HepG2 (cell line): ENCODE data around the gene PKNOX2. TPM values are rescaled to one million over a fixed set of nuclear protein-coding genes. Genes with fewer than 3 reads are reported as not detected.

Source experiments
- ATAC-seq: fragments of 200-7000 bp; cut with Tn5 transposase; 3 replicates; pipeline ENCODE4 v1.9.1; 2020; ENCODE audit warnings: mild to moderate bottlenecking, moderate library complexity
- BruUV-seq: library from RNA; stranded (reverse); fragments of 400-500 nt; replicated peaks from 2 replicates; lab custom pipeline; 2021; lab: Mats Ljungman, UMichigan
- CTCF ChIA-PET: fragments of 300-600 bp; formaldehyde crosslinking; extraction: SDS; loops from one replicate; lab custom pipeline; 2021; ENCODE audit warnings: low total read pairs, inconsistent platforms, low intra/inter-chr PET ratio; lab: Yijun Ruan, JAX
- POLR2A ChIA-PET: fragments of 350-600 bp; sonication (Branson Sonifier 250); formaldehyde crosslinking; loops from one replicate; lab custom pipeline; 2020; ENCODE audit warnings: antibody characterized with exemption, inconsistent platforms; lab: Yijun Ruan, JAX
- DNase-seq: peaks from one replicate; pipeline ENCODE4 v3.0.0-alpha.2; 2015; ENCODE audit warnings: low spot score
- FAIRE-seq: peaks from 3 replicates; lab custom pipeline; 2011; peaks lifted over from hg19 to GRCh38; lab: Jason Lieb, UNC
- H2AFZ ChIP-seq: one replicate; pipeline ENCODE4 v1.6.1; 2011; ENCODE audit warnings: low read length, inconsistent platforms
- H3K27ac ChIP-seq: fragments of 300-600 bp; 3 replicates; pipeline ENCODE4 v1.8.0; 2011; ENCODE audit warnings: mixed run types, mild to moderate bottlenecking, mixed read lengths, low read length, inconsistent platforms; ENCODE audit not compliant: insufficient read depth; ENCODE audit errors: extremely low read length
- H3K27me3 ChIP-seq, 2 experiments: fragments of 200-600 bp in 1 of 2; 2 replicates in 1 of 2; 3 replicates in 1 of 2; pipeline versions ENCODE4 v1.6.0 to v1.8.0; 2011; ENCODE audit warnings: low read length in 2 of 2, mild to moderate bottlenecking in 2 of 2, moderate library complexity in 2 of 2, inconsistent platforms in 1 of 2; ENCODE audit not compliant: insufficient read depth in 2 of 2, control insufficient read depth in 1 of 2
- H3K36me3 ChIP-seq, 2 experiments: fragments of 200-600 bp in 1 of 2; replicated peaks in 1 of 2; 2 replicates in 1 of 2; 3 replicates in 1 of 2; pipeline versions ENCODE4 v1.5.1 to v1.8.0; 2011; ENCODE audit warnings: low read length in 2 of 2, inconsistent platforms in 1 of 2; ENCODE audit not compliant: insufficient read depth in 2 of 2, control insufficient read depth in 1 of 2
- H3K4me1 ChIP-seq: 2 replicates; pipeline ENCODE4 v1.5.1; 2012; ENCODE audit warnings: low read length, inconsistent platforms; ENCODE audit not compliant: insufficient read depth
- H3K4me2 ChIP-seq: 2 replicates; pipeline ENCODE4 v1.6.0; 2011; ENCODE audit warnings: low read depth, low read length, inconsistent platforms
- H3K4me3 ChIP-seq, 3 experiments: fragments of 200-600 bp in 1 of 3; sonication (generic), shearing (Covaris generic) in 1 of 3; replicated peaks in 1 of 3; 2 replicates each; pipeline ENCODE4 v1.5.1; 2011 to 2016; ENCODE audit warnings: low read length in 3 of 3, inconsistent platforms in 2 of 3, low read depth in 2 of 3, mild to moderate bottlenecking in 2 of 3, control low read depth in 1 of 3, mixed read lengths in 1 of 3; ENCODE audit not compliant: insufficient read depth in 1 of 3
- H3K79me2 ChIP-seq: one replicate; pipeline ENCODE4 v1.6.1; 2011; ENCODE audit warnings: low read length, inconsistent platforms; ENCODE audit not compliant: insufficient read depth
- H3K9ac ChIP-seq: 2 replicates; pipeline ENCODE4 v1.6.0; 2011; ENCODE audit warnings: mild to moderate bottlenecking, low read depth, low read length, inconsistent platforms; ENCODE audit not compliant: insufficient read depth
- H3K9me3 ChIP-seq: 2 replicates; pipeline ENCODE4 v1.5.1; 2012; ENCODE audit warnings: mild to moderate bottlenecking, low read length
- H4K20me1 ChIP-seq: 2 replicates; pipeline ENCODE4 v1.6.0; 2011; ENCODE audit warnings: inconsistent platforms, mild to moderate bottlenecking, low read length, moderate library complexity; ENCODE audit not compliant: insufficient read depth
- ARNT2 ChIP-seq: sonication (generic); formaldehyde crosslinking; IDR thresholded peaks from 2 replicates; pipeline ENCODE4 v1.8.0; 2022; ENCODE audit warnings: mild to moderate bottlenecking, low read depth, missing genetic modification reagents, moderate library complexity
- BHLHE40 ChIP-seq: IDR thresholded peaks from 2 replicates; pipeline ENCODE4 v1.6.1; 2011; ENCODE audit warnings: low read length, improper control_type of control experiment
- DR1 ChIP-seq: sonication (generic); formaldehyde crosslinking; IDR thresholded peaks from 2 replicates; pipeline ENCODE4 v1.8.0; 2021; ENCODE audit warnings: mild to moderate bottlenecking, missing genetic modification reagents, inconsistent platforms
- FOXK1 ChIP-seq: sonication (generic); formaldehyde crosslinking; IDR thresholded peaks from 2 replicates; pipeline ENCODE4 v1.4.0; 2020; ENCODE audit warnings: low read depth, missing genetic modification reagents, borderline replicate concordance
- MIER2 ChIP-seq: IDR thresholded peaks from 2 replicates; pipeline ENCODE4 v1.6.1; 2016; ENCODE audit warnings: missing biosample characterization, missing genetic modification reagents
- MYC ChIP-seq: sonication (generic); formaldehyde crosslinking; IDR thresholded peaks from 2 replicates; pipeline ENCODE4 v1.9.0; 2021; ENCODE audit warnings: missing genetic modification reagents, borderline replicate concordance
- NFRKB ChIP-seq: fragments of 450-650 bp; IDR thresholded peaks from 2 replicates; pipeline ENCODE4 v1.6.1; 2017
- REL ChIP-seq: sonication (generic); formaldehyde crosslinking; conservative IDR thresholded peaks from 2 replicates; pipeline ENCODE4 v1.8.0; 2022; ENCODE audit warnings: mild to moderate bottlenecking, missing genetic modification reagents, moderate library complexity
- SUZ12 ChIP-seq: fragments of 150-350 bp; IDR thresholded peaks from 2 replicates; pipeline ENCODE4 v1.6.1; 2014; ENCODE audit warnings: low read depth, low read length
- TEAD3 ChIP-seq: optimal IDR thresholded peaks from 2 replicates; pipeline ENCODE3; 2016; ENCODE audit warnings: borderline replicate concordance
- ZFP37 ChIP-seq: sonication (generic); formaldehyde crosslinking; IDR thresholded peaks from 2 replicates; pipeline ENCODE4 v1.4.0; 2020; ENCODE audit warnings: missing genetic modification reagents, borderline replicate concordance
- ZFP41 ChIP-seq: sonication (generic); formaldehyde crosslinking; IDR thresholded peaks from 2 replicates; pipeline ENCODE4 v1.4.0; 2020; ENCODE audit warnings: mild to moderate bottlenecking, missing genetic modification reagents, borderline replicate concordance
- ZNF33A ChIP-seq: sonication (generic); formaldehyde crosslinking; IDR thresholded peaks from 2 replicates; pipeline ENCODE4 v1.5.1; 2020; ENCODE audit warnings: missing genetic modification reagents, mild to moderate bottlenecking, moderate library complexity, borderline replicate concordance
- ZNF670 ChIP-seq: sonication (generic); formaldehyde crosslinking; IDR thresholded peaks from 2 replicates; pipeline ENCODE4 v1.8.0; 2022; ENCODE audit warnings: mild to moderate bottlenecking, missing genetic modification reagents, borderline replicate concordance
- ZNF678 ChIP-seq: sonication (generic); formaldehyde crosslinking; IDR thresholded peaks from 2 replicates; pipeline ENCODE4 v1.4.0; 2020; ENCODE audit warnings: mild to moderate bottlenecking, missing genetic modification reagents
- WGBS: methylation state at CpG from one replicate; pipeline ENCODE4 v1.1.6; 2017; ENCODE audit warnings: low lambda C conversion rate; 5-methylcytosine and 5-hydroxymethylcytosine counted together
- in situ Hi-C: cut with HindIII; loops from 2 replicates; pipeline ENCODE4 v1.10.0; 2017; ENCODE audit warnings: low pct_unique_long_range_greater_than_20kb; ENCODE audit not compliant: extremely low pct_ligation_motif_present
- intact Hi-C: fragments of 100-400 bp; cut with micrococcal nuclease; formaldehyde crosslinking; loops from one replicate; pipeline ENCODE4 v1.10.0; 2022; ENCODE audit not compliant: unreplicated experiment
- polyA plus RNA-seq, 8 experiments: library from polyadenylated mRNA; depleted of rRNA in 3 of 8; stranded (reverse) in 7 of 8; unstranded in 1 of 8; fragments of >200 nt; fragmentation: Illumina TruSeq in 4 of 8; extraction: Trizol in 4 of 8; gene quantifications; 2 replicates each; pipeline versions ENCODE4 v1.2.1 to v1.2.3, GENCODE V29; 2011 to 2016; ENCODE audit warnings: low read depth in 4 of 8, missing spikeins in 1 of 8, mixed read lengths in 1 of 8; ENCODE audit not compliant: insufficient read depth in 1 of 8
- total RNA-seq, 5 experiments: library from RNA; depleted of rRNA; stranded (reverse); fragments of >200 nt; fragmentation: Illumina TruSeq; extraction: Trizol; gene quantifications; 2 replicates each; pipeline ENCODE4 v1.2.3, GENCODE V29; 2016; ENCODE audit warnings: low read depth in 1 of 5
- TF ChIP-seq, protein P1 (sequence below): sonication (generic); formaldehyde crosslinking; IDR thresholded peaks from 2 replicates; pipeline ENCODE4 v1.8.1; 2023; ENCODE audit warnings: mild to moderate bottlenecking, inconsistent platforms, moderate library complexity, missing genetic modification reagents, borderline replicate concordance
- TF ChIP-seq, protein P2 (sequence below): sonication (generic); formaldehyde crosslinking; IDR thresholded peaks from 2 replicates; pipeline ENCODE4 v1.4.0; 2020; ENCODE audit warnings: missing genetic modification reagents
- TF ChIP-seq, protein P3 (sequence below): sonication (generic); formaldehyde crosslinking; IDR thresholded peaks from 2 replicates; pipeline ENCODE4 v1.8.1; 2023; ENCODE audit warnings: mild to moderate bottlenecking, missing genetic modification reagents

PKNOX2 gene
- total and polyA plus RNA-seq, 2 of the 13 experiments (the other 11 are each of a cell fraction or from before 2014, with no cell fraction given), result not detected

DNA sequence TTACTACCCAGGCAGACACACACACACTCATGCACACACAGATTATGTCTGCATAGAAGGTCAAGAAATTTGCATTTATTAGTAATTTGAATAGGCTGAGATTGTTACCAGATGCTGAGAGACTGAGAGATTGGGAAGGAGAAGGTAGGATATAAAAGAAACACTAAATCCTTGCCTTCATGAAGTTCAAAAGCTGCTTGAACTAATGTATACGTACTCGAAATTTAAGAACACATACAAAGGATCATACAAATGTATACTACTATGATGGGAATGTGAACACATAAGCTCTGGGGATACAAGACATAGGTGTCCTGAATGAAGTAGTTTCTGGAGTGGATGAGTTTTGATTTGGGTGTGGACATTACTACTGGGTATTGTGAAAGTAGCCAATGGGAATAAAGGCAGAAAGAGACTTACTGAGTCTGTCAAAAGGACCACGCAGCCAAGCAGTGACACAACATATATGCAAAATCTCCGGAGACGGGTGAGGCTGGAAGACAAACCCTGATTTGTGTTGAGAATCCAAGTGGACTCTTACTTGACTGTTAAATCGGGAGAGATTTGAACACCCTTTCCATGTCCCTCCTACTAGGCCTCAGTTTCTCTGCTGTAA is 7.3 kb upstream of the PKNOX2 start:
- no peak for DNase-seq
- no peak overlapping the region for H3K9ac ChIP-seq
- no peaks in the 10 kb centered on the region for H3K79me2 ChIP-seq
- no peaks in the 10 kb centered on the region for H3K9me3 ChIP-seq
- H3K27me3 ChIP-seq, result peaks cover 1 to 27% of the 10 kb centered on the region in 2 experiments; a peak in 2 of 5 replicates
- CTCF ChIA-PET, result no interaction called here
- TF ChIP-seq TEAD3 (CRISPR knock-in tag) (no peak), MYC (CRISPR knock-in tag) (no peak), REL (CRISPR knock-in tag) (no peak), NFRKB (no peak), ZNF670 (no peak), FOXK1 (CRISPR knock-in tag) (no peak), MIER2 (CRISPR knock-in tag) (no peak), BHLHE40 (no peak), ZFP37 (CRISPR knock-in tag) (no peak), SUZ12 (no peak), ARNT2 (CRISPR knock-in tag) (no peak), ZFP41 (CRISPR knock-in tag) (no peak), DR1 (CRISPR knock-in tag) (no peak), ZNF678 (CRISPR knock-in tag) (no peak), ZNF33A (CRISPR knock-in tag) (no peak)
- TF ChIP-seq, protein P1, sequence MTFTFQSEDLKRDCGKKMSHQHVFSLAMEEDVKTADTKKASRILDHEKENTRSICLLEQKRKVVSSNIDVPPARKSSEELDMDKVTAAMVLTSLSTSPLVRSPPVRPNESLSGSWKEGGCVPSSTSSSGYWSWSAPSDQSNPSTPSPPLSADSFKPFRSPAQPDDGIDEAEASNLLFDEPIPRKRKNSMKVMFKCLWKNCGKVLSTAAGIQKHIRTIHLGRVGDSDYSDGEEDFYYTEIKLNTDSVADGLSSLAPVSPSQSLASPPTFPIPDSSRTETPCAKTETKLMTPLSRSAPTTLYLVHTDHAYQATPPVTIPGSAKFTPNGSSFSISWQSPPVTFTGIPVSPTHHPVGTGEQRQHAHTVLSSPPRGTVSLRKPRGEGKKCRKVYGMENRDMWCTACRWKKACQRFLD, result no peak
- TF ChIP-seq, protein P2, sequence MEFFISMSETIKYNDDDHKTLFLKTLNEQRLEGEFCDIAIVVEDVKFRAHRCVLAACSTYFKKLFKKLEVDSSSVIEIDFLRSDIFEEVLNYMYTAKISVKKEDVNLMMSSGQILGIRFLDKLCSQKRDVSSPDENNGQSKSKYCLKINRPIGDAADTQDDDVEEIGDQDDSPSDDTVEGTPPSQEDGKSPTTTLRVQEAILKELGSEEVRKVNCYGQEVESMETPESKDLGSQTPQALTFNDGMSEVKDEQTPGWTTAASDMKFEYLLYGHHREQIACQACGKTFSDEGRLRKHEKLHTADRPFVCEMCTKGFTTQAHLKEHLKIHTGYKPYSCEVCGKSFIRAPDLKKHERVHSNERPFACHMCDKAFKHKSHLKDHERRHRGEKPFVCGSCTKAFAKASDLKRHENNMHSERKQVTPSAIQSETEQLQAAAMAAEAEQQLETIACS (CRISPR knock-in tag), result no peak
- TF ChIP-seq, protein P3, sequence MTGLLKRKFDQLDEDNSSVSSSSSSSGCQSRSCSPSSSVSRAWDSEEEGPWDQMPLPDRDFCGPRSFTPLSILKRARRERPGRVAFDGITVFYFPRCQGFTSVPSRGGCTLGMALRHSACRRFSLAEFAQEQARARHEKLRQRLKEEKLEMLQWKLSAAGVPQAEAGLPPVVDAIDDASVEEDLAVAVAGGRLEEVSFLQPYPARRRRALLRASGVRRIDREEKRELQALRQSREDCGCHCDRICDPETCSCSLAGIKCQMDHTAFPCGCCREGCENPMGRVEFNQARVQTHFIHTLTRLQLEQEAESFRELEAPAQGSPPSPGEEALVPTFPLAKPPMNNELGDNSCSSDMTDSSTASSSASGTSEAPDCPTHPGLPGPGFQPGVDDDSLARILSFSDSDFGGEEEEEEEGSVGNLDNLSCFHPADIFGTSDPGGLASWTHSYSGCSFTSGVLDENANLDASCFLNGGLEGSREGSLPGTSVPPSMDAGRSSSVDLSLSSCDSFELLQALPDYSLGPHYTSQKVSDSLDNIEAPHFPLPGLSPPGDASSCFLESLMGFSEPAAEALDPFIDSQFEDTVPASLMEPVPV (CRISPR knock-in tag), result no peak
- TF ChIP-seq, all 625 proteins: peak for 0
- in situ Hi-C loops, result no loop called here
- FAIRE-seq (no peak), ATAC-seq (no peak)
- H4K20me1 ChIP-seq, result no peaks in the 10 kb centered on the region
- POLR2A ChIA-PET, result no interaction called here
- no peak overlapping the region for H2AFZ ChIP-seq
- BruUV-seq, result no TSS peak
- H3K4me2 ChIP-seq, result no peak overlapping the region
- H3K4me1 ChIP-seq, result no peaks in the 10 kb centered on the region
- no peak overlapping the region for H3K4me3 ChIP-seq
- H3K27ac ChIP-seq, result no peak overlapping the region
- intact Hi-C loops, result no loop called here
- WGBS, result 11% methylated on average over 6 of the region's 6 CpGs
- no peaks in the 10 kb centered on the region for H3K36me3 ChIP-seq
